RWPE1 (cell line): ENCODE results near the gene ASAP2.

Experiments used
- CTCF ChIA-PET: fragments of 350-600 bp; sonication (Branson Sonifier 250); formaldehyde crosslinking; extraction: SDS; loops from one replicate; lab custom pipeline; 2021; lab: Yijun Ruan, JAX
- POLR2A ChIA-PET: fragments of 400-600 bp; formaldehyde crosslinking; extraction: SDS; loops from one replicate; lab custom pipeline; 2020; ENCODE audit warnings: antibody characterized with exemption; ENCODE audit not compliant: low non-redundant PET; lab: Yijun Ruan, JAX
- DNase-seq: peaks from one replicate; pipeline ENCODE4 v3.0.0; 2012; ENCODE audit warnings: low spot score
- H3K27ac ChIP-seq: fragments of 450-650 bp; 2 replicates; pipeline ENCODE4 v1.5.1; 2017
- TF ChIP-seq, protein P1 (sequence below): fragments of 450-650 bp; conservative IDR thresholded peaks from 2 replicates; pipeline ENCODE4 v1.5.1; 2017; ENCODE audit warnings: low read depth, mild to moderate bottlenecking

ASAP2 gene

DNA sequence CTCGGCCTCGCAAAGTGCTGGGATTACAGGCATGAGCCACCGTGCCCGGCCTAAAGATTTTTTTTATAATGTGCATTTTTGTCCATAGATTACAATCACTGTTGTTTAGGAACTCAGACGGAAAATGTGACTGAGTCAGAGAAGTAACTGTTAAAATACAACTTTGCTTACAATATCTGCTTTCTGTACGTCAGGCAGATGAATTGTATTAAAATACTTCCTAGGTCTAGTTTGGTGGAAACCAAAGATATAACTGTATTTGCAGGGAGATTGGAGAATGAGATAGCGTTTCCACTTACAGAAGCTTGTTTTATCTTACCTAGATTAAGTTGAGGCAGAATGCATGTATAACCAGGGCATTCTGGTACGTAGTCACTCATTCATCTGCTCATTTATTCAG, 36.7 kb downstream of the ASAP2 start:
- TF ChIP-seq, protein P1, sequence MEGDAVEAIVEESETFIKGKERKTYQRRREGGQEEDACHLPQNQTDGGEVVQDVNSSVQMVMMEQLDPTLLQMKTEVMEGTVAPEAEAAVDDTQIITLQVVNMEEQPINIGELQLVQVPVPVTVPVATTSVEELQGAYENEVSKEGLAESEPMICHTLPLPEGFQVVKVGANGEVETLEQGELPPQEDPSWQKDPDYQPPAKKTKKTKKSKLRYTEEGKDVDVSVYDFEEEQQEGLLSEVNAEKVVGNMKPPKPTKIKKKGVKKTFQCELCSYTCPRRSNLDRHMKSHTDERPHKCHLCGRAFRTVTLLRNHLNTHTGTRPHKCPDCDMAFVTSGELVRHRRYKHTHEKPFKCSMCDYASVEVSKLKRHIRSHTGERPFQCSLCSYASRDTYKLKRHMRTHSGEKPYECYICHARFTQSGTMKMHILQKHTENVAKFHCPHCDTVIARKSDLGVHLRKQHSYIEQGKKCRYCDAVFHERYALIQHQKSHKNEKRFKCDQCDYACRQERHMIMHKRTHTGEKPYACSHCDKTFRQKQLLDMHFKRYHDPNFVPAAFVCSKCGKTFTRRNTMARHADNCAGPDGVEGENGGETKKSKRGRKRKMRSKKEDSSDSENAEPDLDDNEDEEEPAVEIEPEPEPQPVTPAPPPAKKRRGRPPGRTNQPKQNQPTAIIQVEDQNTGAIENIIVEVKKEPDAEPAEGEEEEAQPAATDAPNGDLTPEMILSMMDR = no peak
- DNase-seq = no peak
- no peak overlapping the region for H3K27ac ChIP-seq
- ChIA-PET POLR2A (no interaction called here), CTCF (no interaction called here)

DNA sequence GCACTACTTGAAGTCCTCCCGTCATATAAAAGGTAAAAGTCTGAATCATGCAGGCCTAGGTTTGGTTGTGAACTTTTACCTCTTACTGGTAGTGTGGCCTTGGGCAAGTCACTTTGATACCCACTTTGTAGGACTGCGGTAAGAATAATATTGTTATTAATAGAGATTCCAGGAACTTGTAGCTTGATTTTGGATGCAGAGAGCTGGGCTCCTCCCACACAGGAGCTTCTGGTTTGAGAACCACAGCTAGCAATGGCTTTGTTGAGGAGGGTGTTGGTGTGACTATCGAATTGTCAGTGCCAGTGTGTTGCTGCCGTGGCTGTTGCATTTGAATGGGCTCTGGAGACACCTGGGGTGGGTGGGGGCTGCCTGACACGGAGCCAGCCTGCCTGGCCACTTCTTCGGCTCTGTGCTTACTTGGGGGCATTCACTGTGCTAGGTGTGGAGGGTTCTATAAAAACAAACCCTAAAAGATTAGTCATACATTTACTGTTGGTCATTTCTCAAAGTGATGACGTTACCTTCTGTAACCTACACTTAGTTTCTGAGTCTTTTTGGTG, 38.5 kb downstream of the ASAP2 start:
- TF ChIP-seq, protein P1 = no peak
- peak overlapping the region; percentile 67 for H3K27ac ChIP-seq
- no peak for DNase-seq
- CTCF ChIA-PET = no interaction called here
- POLR2A ChIA-PET = interaction anchor here (0.6 kb wide), 1 partner anchor 11 kb away, joined by 3 read pairs; no protein-coding TSS in a partner anchor

DNA sequence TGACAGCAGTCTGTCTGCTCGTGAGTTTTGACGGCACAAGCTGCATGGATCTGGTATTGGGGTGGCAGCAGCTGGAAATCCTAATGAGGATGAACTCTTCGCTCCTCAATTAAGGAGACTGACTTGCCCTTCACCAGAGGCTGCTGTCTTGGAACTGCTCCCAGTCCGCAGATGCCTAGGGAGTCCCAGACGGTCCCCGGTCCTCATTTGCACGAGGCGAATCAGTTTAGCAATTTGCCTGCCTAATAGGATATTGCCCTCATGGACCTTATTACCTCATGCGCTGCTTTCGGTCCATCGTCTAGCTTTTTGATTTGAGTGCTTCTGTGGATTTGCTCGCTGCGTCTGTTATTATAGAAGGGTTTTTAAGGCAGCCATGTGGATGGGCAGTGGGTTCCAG, 40.6 kb downstream of the ASAP2 start:
- TF ChIP-seq, protein P1 = no peak
- peak overlapping the region; percentile 44 for H3K27ac ChIP-seq
- CTCF ChIA-PET = interaction anchor here (0.6 kb wide), 1 partner anchor 265 kb away, joined by 3 read pairs; no protein-coding TSS in a partner anchor
- POLR2A ChIA-PET = no interaction called here
- DNase-seq = no peak

DNA sequence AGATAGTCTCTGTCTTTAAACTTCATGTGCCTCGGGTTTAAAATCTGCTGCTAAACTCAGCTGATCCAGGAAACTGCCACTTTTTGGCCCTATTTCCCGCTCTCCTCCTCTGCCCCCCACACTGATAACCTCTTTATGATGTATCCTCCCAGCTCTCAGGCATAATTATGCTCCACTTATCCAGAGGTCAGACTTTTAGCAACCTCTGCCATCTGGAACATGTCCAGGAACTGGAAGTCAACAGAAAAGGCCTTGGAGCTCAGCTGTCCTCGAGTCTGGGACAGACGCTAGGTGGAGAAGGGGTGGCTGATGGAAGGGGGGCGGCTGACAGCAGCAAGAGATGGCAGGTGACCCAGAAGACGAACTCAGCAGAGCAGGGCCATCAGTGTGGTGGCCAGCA, 41.2 kb downstream of the ASAP2 start:
- DNase-seq = no peak
- POLR2A ChIA-PET = no interaction called here
- TF ChIP-seq, protein P1 = no peak
- peak overlapping the region; percentile 95 for H3K27ac ChIP-seq
- CTCF ChIA-PET = interaction anchor here (0.6 kb wide), 1 partner anchor 265 kb away, joined by 3 read pairs; no protein-coding TSS in a partner anchor

DNA sequence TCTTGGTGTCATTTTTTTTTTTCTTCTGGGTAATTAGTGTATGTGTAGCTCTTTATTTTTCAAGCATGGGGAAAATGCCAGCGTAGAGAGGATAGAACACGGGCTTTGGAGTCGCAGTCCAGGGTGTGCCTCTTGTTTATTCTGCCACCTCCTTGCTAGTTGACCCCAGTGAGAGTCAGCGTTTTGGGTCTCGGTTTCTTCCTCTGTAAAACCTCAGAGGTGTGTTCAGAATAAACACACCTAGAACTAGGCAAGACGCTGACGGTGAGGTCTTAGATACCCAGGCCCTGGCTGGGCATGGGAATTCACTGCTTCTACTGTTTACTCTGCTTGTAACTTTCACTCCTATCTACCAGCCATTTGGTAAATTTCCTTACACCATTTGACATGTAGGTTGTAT, 41.8 kb downstream of the ASAP2 start:
- no peak for DNase-seq
- ChIA-PET POLR2A (no interaction called here), CTCF (interaction anchor here (0.5 to 0.6 kb wide), 2 partner anchors 55 to 118 kb away, joined by 3 read pairs; no protein-coding TSS in a partner anchor)
- peak overlapping the region; percentile 95 for H3K27ac ChIP-seq
- TF ChIP-seq, protein P1 = no peak

DNA sequence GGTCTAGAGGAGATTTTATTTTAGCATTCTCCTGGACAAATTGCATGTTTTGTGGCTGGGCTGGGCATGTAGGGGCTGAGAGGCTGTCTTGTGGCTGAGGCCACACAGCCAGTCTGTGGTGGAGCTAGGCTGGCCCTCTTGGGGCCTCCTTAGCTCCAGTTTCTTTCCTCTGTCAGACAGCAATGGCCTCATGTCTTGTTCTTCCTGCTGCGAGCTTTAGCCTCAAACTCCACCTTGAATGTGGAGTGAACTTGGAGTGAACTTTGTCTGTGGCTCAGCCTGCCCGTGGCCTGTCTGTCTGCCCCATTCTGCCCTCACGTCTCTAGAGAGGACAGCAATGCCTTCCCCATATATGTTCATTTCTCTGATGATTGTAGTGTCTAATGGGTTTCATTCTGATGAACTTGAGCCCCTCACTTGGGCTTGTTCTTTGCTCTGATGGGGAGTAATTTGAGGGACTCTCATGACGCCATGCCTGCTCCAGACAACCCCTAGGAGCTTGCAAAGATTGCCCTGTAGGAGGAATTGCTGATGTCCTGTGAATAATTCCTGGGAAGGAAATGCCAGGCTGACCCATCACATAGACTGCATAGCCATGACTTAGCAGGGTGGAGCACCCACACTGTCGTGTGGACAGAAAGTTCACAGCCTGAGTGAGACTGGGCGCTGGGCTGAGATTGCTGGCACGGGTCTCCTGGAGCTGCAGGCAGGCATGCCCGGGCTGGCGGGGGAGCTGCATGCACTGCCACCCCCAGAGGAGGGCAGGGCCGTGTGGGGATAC, 42.6 kb downstream of the ASAP2 start:
- peak overlapping the region; percentile 95 for H3K27ac ChIP-seq
- TF ChIP-seq, protein P1 = no peak
- DNase-seq = peak; percentile 67
- ChIA-PET CTCF (interaction anchor here (0.5 to 0.6 kb wide), 2 partner anchors 55 to 119 kb away, joined by 3 read pairs; no protein-coding TSS in a partner anchor), POLR2A (no interaction called here)
